IPS-NIHi11 (cell line): Measurements from ENCODE around the gene SLC35B1.

Source experiments
- DNase-seq: peaks from one replicate; pipeline ENCODE4 v3.0.0; 2012; ENCODE audit warnings: mixed read lengths, low spot score

SLC35B1 gene, protein sequence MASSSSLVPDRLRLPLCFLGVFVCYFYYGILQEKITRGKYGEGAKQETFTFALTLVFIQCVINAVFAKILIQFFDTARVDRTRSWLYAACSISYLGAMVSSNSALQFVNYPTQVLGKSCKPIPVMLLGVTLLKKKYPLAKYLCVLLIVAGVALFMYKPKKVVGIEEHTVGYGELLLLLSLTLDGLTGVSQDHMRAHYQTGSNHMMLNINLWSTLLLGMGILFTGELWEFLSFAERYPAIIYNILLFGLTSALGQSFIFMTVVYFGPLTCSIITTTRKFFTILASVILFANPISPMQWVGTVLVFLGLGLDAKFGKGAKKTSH

DNA sequence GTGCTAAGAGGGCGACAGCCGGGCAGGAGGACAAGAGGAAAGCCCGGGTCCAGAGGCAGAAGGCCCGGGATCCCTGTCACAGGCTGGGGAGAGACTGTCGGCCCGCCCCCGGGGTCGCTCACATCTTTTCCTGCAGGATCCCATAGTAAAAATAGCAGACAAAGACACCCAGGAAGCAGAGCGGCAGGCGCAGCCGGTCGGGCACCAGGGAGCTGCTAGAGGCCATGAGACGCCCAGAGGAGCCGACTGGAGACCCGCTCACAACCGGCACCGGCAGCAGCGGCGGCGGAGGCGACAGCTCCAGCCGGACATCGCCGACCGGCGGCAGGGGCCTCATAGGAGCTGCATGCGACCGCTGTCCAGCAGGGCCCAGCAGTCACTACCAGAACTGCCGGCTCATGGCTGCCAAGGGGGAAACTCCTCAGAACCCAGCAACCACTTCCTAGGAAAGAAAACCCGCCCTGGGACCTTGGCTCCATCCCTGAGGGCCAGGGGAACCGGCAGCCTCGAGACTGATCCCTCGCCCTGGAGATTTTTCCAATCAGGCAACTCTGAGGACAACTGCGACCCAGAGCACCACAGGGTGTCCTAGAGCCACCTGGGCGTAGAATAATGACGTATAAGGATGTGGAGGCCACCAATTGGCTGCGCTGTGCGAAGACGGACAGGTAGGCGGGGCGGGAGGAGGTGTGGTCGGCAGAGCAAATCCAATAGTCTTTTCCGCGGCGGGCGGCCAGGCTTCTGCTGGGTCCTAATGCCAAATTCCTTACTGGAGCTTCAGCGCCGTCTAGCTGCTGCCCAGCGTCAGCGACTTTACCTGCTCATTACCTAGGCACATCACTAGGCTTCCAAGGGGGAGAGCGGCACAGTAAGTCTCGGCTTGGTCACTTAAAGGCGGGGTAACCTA is at the start of gene SLC35B1:
Gene SLC35B1 (minus strand): TSS at position 357 of the 907 bp plus-strand sequence. CDS start 131 bp downstream, at position 226.
- DNase-seq: peak; percentile 99

DNA sequence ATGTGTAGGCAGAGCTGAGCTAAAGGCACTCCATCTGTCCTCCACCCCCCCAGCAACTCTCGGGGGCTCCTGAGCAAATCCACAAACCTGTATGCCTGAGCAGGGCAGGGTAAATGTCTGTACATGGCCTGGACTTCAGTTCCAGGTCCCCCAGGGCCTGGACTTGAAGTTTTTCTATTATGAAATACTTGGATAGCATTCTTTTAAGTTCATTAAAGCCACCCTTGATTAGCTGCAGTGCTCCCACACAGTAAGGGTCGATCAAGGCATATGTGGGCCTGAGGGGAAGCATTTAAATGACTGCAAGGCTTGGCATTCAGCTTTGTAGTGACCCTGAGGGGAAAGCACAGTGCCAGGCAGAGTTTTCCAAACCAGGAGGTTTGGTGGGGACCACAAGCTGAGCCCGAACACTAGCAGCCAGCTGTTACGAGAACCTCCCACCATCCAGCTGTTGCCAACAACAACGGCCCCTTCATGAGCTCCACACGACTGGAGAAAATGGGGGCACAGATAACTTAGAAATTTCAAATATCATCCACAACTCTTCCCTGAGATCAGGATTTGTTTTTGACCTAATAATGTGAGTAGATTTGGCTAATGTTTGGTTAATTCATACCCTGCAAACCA is 49.5 kb upstream of the SLC35B1 start:
- DNase-seq: no peak

DNA sequence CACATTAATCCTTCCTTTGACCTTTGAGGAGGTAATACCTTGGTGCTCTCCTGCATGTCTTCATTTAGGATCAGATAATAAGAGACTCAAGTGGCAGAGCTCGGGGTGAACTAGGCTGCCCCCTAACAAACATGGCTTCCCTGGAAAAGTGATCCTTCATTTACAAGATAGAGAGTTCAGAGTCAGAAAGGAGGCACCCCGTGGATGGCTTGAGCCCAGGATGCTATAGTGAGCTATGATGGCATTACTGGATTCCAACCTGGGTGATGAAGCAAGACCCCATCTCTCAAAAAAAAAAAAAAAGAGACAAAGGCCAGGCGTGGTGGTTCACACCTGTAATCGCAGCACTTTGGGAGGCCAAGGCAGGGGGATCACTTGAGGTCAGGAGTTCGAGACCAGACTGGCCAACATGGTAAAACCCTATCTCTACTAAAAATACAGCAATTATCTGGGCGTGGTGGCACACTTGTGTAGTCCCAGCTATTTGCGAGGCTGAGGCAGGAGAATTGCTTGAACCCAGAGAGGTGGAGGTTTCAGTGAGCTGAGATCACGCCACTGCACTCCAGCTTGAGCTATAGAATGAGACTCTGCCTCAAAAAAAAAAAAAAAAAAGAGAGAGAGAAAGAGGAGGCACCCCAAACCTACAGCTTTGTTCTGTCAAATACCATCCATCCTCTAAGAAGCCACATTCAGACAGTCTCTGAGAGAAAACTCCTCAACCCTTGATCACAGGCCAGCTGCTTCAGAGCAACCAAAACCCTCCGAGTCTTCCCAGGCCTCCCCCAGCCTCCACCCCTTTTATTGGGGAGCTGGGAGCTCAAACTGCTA is 48.8 kb upstream of the SLC35B1 start:
- DNase-seq: no peak

DNA sequence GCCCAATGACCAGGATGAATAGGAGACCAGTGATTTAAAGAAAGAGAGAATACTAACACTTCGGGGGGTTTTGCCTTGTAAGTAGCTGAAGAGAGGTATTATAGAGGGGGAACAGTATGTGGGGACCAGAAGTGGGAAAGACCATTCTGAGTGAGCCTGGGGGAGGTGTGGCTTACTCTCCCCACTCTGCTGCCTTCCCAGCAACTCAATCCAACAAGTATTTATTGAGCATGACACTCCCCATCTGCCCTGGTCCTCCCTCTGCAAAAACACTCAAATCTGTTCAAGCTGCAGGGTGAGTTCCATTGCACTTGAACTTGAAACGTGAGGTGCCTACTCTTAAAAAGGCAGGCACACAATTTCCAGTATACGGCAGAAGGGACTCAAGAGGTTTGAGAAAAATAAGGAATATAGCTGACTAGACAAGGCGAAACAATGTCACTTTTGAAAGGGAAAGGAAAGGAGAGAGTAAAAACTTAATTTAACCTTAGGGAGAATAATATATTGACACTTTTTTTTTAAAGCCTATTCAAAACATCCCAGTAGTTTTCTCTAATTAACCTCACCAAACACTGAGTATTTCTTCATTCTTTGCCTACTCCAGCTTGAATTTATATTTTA is 48.0 kb upstream of the SLC35B1 start:
- no peak for DNase-seq

DNA sequence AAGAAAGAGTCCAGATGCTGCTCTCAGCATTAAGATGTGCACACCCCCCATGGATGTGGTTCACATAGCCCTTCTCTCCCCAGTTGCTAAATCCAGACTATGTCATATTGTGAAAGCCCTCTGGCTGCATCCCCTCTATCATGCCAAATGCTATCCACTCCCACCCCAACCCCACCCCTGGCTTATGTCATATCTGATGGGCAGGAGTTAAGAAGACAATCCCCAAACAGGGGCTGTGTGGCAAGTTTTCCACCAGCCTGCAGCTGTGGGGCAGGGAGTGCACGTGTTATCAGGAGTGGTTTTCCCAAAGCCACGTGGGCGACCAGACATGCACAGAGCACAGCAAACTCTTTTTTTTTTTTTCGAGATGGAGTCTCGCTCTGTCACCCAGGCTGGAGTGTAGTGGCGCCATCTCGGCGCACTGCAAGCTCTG is 46.2 kb upstream of the SLC35B1 start:
- DNase-seq: no peak

DNA sequence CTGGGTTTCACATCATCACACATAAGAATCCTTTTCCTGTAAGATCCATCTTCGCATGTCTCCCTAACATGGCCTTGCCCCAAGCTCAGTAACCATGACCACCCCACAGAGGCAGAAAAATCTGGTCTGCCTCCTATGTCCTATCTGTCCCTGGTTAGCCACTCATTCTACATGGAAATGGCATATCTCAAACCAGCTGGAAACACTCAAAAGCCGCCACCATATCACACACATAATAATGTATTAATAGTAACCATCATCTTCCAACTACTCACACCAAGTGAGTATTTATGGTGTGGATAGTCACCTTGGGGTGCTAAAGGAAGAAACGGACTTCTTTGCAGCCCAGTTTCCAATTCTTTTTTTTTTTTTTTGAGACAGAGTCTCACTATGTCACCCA is 44.7 kb upstream of the SLC35B1 start:
- no peak for DNase-seq

DNA sequence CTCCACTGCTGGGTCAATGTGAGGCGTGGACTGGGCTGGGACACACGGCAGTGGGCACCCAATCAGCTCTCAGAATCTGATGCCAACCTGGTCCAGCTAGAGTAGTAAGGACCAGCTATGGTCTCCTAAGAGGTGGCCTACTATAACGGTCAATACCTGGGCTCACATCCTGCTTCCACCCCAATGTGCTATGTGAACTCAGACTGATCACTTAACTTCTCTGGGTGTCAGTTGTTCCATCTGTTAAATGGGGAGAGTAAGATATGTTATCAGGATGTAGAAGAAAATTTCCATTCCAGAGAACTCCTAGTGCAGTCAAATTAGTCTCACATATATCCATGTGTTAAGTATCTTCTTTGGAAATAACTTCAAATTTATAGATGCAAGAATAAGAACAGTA is 42.0 kb upstream of the SLC35B1 start:
- no peak for DNase-seq

DNA sequence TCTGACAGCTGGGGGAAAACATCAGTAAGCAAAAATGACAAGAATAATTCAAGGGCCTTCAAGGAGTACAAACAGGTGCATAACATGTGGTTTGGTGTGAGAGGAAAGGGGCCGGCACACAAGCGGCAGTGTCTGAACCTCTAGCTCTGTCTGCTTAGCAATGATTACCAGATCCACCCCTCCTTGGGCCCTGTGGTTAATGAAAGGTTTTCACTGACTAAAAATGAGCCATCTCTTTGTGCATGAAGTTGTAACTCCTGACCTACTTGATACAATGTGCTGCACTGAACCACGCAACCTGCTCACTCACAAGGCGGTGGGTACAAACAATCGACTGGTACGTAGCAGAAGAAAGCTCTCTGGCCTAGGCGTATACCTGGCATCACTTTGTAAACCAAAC is 41.0 kb upstream of the SLC35B1 start:
- DNase-seq: no peak

DNA sequence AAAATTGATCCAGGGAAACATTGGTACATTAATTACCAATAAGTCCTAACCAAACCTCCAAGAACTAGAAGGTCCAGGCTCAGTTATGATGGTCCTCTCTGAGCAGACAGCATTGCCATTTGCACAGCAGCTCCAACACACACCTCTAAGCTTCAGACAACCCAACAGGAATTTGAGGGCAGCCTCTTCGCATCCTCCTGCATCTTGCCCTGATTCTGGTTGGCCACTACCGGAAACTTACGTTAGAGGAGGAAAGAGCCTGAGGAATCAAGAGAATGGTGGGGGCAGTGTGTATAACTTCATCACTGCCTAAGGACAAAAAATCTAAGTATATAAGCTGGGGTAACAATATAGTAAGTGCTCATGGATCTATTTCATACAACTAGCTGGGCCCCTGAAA is 40.5 kb upstream of the SLC35B1 start:
- DNase-seq: no peak

DNA sequence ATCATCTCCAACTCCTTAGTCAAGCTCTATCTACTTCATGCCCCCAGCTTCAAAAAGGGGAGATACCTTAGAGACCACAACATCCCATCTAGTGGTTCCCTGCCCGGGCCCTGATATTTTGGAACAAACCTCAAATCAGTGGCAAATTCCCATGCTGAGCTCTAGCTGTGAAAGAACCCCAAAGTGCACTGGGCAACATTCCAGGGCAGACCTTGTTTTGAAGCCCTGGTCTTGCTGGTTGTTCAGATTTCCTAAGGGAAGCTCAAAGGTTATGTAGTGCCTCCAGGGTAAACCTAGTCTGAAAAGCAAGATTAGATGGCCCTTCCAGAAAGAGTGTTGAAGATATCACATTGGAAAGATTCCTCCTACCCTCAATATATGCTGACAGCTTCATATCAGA is 39.9 kb upstream of the SLC35B1 start:
- DNase-seq: no peak

DNA sequence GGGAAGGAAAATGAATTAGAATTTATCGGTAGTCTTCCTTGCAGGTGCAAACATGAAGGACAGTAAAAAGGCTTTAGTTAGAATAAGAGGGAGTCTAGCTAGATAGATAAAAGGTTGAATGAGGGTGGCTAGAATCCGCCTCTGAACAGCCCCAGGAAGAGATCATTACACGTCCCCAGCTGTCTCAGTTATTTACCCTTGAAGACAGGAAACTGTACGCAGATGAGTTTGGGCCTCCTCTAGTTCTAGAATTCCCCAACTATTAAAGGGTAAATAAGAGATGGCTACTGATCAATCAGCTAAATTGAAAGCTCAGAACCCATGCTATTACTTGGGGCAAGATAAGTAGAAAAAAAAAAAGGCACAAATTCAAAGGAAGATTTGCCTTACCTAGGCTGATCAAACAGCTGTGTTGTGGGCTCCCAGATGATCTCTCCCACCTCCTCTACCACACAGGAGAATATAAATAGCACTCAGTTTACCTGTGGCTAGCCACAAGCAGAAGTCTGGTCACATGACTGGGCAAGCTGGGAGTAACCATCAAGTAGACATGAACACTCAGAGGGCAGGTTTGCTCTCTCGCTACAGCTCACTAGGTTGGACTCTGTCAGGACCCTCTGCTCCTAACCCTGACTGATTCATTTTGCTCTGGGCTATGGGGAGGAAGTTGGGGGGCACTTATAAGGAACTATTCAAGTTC is 39.2 kb upstream of the SLC35B1 start:
- no peak for DNase-seq

DNA sequence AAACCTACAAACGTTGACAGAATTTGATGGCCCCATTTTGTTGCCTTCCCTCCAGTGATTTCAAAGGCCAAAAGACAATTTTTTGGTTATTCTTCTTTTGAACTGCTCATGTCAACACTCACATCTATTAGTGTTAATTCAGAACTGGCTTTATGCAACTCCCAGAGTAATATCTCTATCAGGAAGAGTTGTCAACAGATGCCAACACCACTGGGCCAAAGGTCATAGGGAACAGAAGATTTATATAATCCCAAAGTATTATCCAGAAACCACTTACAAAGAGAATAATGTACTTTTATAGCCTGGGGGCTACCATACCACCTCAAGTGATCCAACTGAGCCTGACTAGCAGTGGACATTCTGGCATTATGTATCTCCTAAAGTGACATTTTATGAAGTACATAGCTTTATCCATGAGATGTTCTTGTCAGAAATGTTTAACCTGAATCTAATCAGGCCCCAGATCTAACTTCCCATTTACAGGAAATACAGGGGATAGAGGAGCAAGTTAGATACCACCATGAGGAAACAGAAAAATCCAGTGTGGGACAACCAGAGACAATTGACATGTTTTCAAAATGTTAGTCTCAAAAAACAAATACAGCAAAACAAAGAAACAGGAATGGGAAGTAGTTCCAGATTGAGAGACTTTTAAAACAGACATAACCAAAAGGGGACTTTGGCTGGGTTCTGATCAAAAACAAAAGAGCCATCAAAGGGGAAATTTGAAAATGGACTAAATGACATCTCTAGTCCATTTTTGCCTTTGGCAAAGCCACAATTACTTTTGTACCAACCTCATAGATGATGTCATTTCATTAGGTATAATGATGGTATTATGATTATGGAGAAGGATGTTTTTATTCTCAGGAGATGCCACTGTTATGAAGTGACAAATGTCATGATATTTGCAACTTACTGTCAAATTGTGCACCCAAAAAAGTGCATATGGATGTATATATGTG is 37.7 kb upstream of the SLC35B1 start:
- DNase-seq: no peak

DNA sequence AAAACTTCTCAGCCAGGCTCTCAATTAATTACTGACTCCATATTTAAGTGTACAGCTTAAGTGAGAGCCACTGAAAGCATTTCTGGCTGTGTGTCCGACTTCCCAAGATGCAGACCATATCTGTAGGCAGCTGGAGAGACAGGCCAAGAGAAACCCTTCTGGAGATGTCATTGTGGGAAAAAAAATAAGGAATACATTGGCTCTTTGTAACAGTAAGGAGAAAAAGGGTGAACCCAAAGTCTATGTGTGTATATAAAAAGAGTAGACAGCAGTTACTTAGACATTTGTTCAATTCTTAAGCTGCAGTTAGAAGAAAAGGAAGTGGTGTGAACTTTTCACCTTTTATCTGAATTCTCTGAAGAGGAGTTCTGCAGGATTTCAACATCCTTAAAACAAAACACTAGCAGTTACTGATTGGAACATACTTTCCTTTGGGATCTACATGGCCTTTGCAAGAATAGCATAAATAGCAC is 34.4 kb upstream of the SLC35B1 start:
- DNase-seq: no peak

DNA sequence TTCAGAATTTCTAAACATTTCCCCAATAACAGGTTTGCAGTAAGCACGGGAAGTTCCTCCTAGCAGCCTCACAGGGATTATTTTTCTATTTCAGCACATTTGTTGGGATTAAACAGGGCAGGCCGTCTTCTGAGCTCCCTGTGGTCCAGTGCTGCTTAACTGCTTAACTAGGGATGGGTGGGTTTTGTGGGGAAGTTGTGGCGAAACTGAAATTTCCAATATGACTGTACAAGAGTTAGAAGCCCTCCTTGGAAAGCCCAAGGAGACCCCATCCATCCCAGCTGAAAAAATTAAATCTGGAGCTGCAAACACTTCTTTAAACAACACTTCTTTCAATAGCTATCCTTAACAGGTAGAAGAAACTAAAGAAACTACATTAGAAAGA is 33.9 kb upstream of the SLC35B1 start:
- no peak for DNase-seq

DNA sequence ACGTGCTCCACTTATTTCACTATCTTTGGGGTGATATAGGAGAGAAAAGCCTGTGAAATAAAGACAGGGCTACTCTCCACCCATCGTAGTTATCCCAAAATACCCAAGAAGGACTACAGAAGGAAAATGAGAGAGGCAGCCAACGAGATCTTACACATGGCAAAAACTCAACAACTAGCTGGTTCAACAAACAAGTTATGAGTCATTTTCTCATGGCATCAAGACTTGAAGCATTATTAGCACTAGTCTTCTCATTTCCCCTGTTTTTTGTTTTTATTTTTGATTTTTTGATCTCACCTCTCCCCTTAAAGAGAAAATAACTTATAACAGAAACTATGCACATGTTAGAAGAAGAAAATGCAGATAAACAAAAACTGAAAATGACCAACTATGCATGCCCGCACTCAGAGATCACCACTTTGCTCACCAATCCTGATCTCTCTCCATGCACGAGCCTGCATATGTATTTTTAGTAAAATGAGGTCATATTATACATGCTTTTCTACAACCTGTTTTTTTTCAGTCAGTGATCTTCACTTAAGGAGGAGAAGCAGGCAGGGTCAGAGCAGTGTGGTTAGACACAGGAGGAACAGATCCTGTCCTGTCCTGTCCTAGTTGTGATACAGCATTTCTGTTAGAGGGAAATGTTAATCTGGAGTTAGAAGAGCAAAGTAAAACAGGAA is 33.4 kb upstream of the SLC35B1 start:
- DNase-seq: no peak

DNA sequence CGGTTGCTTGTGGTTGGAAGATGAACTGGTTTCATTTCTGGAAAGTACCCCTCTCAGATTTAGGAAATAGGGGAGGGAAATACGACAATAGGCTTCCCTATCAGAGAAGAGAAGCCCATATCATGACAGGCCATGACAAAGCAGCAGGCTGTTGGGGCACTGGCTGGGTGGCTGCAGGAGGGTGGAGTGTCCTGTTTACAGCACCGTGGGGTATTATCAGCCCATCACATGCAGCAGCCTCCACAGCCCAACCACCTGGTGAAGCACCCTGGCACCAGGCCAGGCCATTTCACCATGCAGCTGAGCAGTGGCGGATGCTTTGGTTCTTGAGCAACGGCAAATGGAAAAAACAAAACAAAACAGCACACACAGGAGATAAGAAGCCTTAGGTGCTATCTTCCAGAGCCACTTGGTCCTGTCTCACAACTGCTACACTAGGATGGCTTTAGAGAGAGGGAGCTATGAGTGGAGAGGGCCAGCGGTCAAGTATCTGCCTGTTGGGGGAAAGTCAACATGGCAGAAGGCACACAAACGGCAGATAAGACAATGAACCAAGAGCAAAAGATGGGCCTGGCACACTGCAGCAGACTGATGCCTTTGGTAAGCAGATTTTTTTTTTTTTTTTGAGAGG is 32.0 kb upstream of the SLC35B1 start:
- no peak for DNase-seq

DNA sequence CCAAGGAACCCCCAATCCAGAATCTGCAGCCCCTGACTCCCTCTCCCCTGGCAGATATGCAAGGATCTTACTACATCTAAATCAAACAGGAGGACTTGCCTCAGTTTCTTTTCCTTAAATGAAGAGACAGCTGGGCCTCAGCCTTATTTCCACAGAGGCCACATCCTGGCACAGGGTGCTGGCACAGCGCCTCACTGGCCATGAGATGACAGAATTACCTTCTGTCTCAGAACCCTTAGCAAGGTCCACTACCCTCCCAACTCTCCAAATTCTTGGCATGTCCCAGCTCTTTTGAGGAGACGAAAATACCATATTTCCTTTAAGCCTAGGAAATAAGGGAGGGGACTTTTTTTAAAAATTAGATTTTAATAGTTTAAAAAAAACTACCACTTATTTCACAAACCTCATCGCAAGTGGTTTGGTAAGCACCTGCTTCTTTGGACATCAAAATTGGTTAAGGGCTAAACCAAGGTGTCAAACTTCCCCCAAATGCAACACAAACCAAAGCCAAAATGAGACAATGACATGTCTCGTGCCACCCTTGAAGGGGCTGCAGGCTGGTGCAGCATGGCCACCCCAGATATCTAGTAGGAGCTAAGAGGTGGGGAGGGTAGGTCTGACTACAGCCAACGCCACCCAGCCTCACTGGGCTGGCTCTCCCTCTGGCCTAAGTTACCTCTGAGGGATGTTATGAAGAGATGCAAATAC is 30.8 kb upstream of the SLC35B1 start:
- no peak for DNase-seq
